ENCODE results near the gene CCSAP.

Gene CCSAP

GRCh38 chr1:229376521-229376920 lies 33.7 kb upstream of the CCSAP start:
- TF ChIP-seq CTCF (IDR thresholded peaks at IDR 0.05) (no peak), ZFX (IDR thresholded peaks at IDR 0.05; ENCODE audit: borderline replicate concordance) (no peak)
- H3K27ac ChIP-seq: no peak overlapping the region

GRCh38 chr1:229374485-229374884 lies 31.6 kb upstream of the CCSAP start:
- no peak for TF ChIP-seq CTCF (IDR thresholded peaks at IDR 0.05)
- TF ChIP-seq ZFX (IDR thresholded peaks at IDR 0.05; ENCODE audit: borderline replicate concordance): no peak
- H3K27ac ChIP-seq: no peak overlapping the region

- no peak overlapping the region for H3K27ac ChIP-seq
- TF ChIP-seq ZFX (IDR thresholded peaks at IDR 0.05; ENCODE audit: borderline replicate concordance): no peak
These were observed 30.5 kb upstream of the CCSAP start for GRCh38 chr1:229373395-229373794.

- H3K27ac ChIP-seq: no peak overlapping the region
These were observed 29.4 kb upstream of the CCSAP start for GRCh38 chr1:229372251-229372650.

GRCh38 chr1:229371624-229372023 lies 28.8 kb upstream of the CCSAP start:
- no peak overlapping the region for H3K27ac ChIP-seq
- TF ChIP-seq ZFX (IDR thresholded peaks at IDR 0.05; ENCODE audit: borderline replicate concordance) (no peak), CTCF (IDR thresholded peaks at IDR 0.05) (no peak)

More at GRCh38 chr1:229372251-229372650, 29.4 kb upstream of the CCSAP start:
- TF ChIP-seq ZFX (IDR thresholded peaks at IDR 0.05; ENCODE audit: borderline replicate concordance) (no peak), CTCF (IDR thresholded peaks at IDR 0.05) (no peak)

- no peak overlapping the region for H3K27ac ChIP-seq
- TF ChIP-seq ZFX (IDR thresholded peaks at IDR 0.05; ENCODE audit: borderline replicate concordance) (no peak), CTCF (IDR thresholded peaks at IDR 0.05) (no peak)
These were observed 27.8 kb upstream of the CCSAP start for GRCh38 chr1:229370601-229371021.

GRCh38 chr1:229368347-229368746 lies 25.5 kb upstream of the CCSAP start:
- no peak overlapping the region for H3K27ac ChIP-seq
- TF ChIP-seq CTCF (IDR thresholded peaks at IDR 0.05) (no peak), ZFX (IDR thresholded peaks at IDR 0.05; ENCODE audit: borderline replicate concordance) (no peak)

GRCh38 chr1:229365569-229365968 lies 22.7 kb upstream of the CCSAP start:
- TF ChIP-seq CTCF (IDR thresholded peaks at IDR 0.05): no peak
- TF ChIP-seq ZFX (IDR thresholded peaks at IDR 0.05; ENCODE audit: borderline replicate concordance): no peak
- H3K27ac ChIP-seq: no peak overlapping the region

Data from 22Rv1 (cell line).